IPS-11a (cell line): ENCODE results near the gene COL20A1.
A peak's percentile ranks its signal among the peaks of the same experiment; 100 is the strongest.
"Not testable (repeated sequence)": the region's sequence is repeated elsewhere in the genome, so short reads cannot be mapped to it uniquely, and the experiment has no call there.

Experiments
- H3K4me3 ChIP-seq: one replicate; pipeline ENCODE4 v1.5.1; 2013; ENCODE audit warnings: low read depth, low read length, control low read depth

The COL20A1 gene

GRCh38 chr20:63292904-63293303 is at the start of gene COL20A1:
Gene COL20A1 (plus strand): TSS chr20:63293186. CDS start chr20:63295108, 1,922 bp downstream.
- no peak within 1 kb of the TSS for H3K4me3 ChIP-seq

DNA sequence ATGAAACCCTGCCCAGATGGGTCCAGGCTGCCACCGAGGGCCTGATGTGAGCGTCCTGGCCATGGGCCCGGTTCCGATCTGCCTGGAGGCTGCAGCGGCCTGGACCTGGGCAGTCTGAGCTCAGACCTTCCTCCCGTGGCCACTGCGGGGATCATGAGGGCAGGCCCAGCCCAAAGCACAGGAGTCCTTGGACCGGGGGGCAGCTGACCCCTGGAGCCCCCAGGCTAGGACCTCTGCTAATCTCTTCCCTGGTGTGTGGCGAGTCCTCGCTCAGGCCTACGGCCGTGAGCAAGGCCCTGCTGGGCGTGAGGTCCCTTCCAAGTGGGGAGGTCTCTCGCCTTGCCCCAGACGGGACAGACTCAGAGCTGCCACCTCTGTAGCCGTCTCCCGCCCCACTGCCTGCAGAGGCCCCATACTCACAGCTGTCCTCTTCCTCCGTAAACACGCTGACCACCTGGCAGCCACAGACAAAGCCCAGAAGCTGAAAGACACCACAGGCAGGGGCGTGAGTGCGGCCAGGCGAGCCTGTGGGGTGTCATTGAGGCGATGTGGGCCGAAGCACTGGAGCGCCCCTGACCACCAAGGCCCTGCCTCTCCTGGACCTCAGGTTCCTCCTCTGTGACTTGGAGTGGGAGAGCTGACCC is 49.3 kb upstream of the COL20A1 start:
- H3K4me3 ChIP-seq: no peak overlapping the region

GRCh38 chr20:63244468-63244867 is 48.5 kb upstream of the COL20A1 start:
- no peak overlapping the region for H3K4me3 ChIP-seq

DNA sequence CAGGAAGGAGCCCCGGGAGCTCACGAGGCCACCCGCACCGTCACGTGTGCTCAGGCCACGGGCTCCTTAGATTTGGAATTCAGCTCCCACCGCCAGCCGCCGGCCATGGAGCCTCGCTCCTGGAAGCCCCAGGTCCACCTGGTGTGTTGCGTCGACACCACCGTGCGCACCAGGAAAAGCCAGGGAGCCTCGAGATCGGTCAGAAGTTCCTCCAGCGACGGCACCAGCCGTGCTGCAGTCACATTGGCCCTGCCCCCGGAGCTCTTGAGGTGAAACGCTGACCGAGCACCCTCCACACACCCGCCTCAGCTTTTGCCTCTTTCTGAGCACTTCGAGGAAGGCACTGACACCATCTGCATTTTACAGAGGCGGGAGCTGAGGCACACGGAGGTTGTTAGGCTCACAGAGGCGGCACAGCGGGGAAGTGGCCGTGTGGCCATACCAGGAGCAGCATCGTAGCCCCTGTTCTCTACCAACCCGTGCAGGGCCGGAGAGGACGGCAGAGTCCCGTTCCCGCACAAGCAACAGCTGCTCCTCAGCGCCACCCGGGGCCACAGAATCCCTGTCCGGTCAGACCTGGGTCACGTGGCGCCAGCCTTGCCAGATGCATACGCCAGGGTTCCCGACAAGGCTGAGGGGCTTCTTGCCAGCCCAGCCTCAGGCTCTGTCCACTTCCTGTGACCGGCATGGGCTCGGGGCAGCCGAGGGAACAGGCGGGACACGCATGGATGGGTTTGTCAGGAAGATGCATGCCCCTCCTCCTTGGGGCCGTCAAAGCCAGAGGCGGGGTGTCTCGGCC is 46.3 kb upstream of the COL20A1 start:
- no peak overlapping the region for H3K4me3 ChIP-seq

GRCh38 chr20:63247671-63248228 is 45.2 kb upstream of the COL20A1 start:
- no peak overlapping the region for H3K4me3 ChIP-seq

DNA sequence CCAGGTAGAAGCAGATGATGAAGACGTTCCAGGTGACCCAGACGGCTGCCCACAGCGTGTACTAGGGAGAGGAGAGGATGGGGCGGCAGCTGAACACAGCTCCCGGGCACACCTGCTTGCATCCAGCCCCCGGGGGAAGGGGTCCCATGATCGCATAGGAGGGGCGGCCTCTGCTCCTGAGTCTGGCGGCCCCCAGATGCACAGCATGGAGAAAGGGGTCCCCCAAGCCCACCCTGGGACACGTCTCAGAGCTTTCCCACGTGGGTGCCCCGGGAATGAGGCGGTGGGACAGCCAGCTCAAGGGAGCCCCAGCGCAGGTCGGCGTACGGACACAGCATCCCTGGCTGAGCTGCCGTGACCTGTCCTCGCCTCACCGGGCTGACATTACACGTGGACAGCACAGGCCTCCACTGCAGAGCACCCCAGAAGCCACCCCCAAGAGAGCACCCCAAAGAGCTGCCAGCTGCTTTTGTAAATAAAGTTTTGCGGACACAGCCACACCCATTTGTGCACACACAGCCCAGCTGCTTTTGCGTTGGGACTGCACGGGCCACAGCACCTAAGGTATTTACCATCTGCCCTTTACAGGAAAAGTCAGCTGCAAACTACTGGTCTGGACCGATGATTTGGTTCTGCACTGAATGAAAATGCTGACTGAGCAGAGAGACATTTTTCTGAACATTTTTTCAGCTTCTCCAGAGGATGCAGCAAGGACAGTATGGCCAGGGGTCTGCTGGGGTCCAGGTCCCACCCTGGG is 44.0 kb upstream of the COL20A1 start:
- no peak overlapping the region for H3K4me3 ChIP-seq

- H3K4me3 ChIP-seq: no peak overlapping the region
These were observed 43.1 kb upstream of the COL20A1 start for GRCh38 chr20:63249891-63250290.

DNA sequence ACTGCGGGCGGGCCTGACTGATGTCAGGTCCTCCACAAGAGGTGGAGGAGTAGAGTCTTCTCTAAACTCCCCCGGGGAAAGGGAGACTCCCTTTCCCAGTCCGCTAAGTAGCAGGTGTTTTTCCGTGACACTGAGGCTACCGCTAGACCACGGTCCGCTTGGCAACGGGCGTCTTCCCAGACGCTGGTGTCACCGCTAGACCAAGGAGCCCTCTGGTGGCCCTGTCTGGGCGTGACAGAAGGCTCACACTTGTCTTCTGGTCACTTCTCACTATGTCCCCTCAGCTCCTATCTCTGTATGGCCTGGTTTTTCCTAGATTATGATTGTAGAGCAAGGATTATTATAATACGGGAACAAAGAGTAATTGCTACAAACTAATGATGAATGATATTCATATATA is 41.6 kb upstream of the COL20A1 start:
- H3K4me3 ChIP-seq: not testable (repeated sequence)

- H3K4me3 ChIP-seq: no peak overlapping the region
These were observed 40.7 kb upstream of the COL20A1 start for GRCh38 chr20:63252284-63252711.

DNA sequence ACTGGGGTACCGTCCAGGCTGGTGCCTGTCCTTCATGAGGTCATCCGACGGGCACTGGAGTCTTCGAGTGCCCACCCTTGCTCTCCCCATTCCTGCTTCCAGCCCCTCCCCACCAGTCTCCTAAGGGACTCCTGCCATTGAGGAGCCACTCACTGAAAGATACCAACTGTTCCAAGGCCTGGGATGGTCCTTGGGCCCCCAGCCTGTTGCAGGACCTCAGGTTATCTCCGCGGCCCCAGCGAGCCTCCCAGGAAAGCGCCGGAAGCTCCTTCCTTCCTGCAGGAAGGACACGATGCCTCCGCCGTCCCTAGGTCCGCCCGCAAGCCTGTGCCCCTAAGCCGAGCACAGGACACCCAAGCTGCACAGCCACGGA is 39.9 kb upstream of the COL20A1 start:
- H3K4me3 ChIP-seq: peak overlapping the region; percentile 10

DNA sequence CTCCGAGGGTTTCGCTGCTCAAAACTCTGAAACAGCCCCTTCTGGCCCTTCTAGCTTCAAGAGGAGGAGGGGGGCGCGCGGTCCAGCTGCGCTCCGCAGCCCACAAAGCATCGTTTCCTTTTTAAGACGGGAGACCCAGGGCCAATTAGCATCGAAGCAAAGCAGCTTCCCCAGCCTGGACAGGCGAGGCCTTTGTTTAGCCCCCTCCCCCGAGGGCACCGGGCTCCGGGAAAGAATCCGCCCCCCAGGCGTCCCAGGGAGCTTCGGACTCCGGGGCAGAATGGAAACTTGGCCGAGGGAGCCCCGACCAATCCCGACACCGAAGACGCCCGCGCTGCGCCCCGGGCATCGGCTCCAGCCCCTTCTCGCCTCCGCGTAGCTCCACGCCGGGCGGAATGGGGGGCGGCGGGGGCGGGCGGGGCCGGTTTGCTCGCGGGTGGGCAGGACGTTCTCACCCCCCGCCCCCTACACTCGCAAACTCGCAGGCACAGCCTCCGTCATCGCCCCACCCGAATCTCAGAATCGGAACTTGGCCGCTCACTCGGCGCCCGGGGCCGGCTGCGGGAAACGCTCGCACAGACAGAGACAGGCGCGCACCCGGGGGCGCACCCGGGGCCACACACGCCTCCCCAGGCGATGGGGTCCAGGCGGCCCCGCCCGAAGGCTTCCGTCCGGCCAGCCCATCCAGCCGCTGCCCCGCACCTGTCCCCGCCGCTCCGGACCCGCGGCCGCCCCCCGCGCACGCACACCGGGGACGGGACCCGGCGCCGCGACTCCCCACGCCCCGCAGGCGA is 39.4 kb upstream of the COL20A1 start:
- peak overlapping the region; percentile 35 for H3K4me3 ChIP-seq

DNA sequence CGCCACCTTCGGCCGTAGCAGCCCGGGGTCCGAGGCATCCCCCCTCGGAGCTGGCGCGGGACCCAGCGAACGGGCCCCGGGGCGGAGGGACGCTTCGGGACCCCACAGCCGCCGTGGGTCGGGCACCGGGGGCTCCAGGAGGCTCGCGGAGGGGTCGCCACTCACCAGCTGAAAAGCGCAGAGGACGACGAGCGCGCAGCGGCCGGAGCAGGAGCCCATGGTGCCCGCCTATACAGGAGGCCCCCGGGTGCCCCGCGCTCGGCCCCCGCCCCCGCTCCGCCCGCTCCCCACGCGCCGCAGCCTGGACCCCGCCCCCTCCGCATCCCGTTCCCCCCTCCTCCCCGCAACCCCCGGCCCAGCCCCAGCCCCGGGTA is 38.8 kb upstream of the COL20A1 start, which contains the start of gene NKAIN4:
Gene NKAIN4 (minus strand): TSS at position 232 of the 374 bp plus-strand sequence. CDS start 13 bp downstream, at position 219.
- H3K4me3 ChIP-seq: peak within 1 kb of the TSS; percentile 35

DNA sequence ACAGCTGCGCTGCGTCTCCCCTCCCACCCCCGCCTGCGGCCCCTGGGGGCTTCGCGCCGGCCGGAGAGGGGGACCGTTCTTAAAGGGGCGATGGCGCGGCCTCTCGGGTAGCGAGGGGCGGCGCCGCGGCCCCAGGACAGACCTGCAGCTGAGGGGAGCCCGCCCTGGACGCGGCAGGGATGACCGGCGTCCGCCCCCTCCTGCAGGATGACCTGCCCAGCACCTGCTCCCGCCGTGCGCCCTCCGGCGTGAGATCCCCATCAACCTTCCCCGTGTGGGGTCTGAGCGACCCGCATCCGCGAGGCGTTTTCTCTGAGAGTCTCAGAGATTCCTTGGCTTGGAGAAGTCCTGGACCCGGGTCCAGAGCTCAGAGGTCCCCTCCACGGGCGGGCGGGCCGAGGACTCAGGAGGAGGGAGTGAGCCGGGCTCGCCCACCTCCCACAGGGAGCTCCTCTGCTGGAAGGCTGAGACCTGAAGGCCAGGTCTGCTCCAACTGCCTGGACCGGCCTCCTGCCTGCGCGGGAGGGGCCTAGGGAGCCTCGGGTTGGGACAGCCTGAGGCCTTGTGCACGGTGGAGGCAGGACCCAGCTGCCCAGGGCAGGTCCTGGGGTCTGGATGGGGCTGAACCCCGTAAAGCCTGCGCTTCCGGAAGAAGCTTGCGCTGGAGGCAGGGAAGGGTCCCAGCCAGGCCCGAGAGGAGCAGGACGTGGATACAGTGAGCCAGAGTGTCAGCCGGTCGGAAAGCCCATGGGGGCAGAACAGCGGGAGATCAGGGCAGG is 38.2 kb upstream of the COL20A1 start:
- H3K4me3 ChIP-seq: peak overlapping the region; percentile 24

DNA sequence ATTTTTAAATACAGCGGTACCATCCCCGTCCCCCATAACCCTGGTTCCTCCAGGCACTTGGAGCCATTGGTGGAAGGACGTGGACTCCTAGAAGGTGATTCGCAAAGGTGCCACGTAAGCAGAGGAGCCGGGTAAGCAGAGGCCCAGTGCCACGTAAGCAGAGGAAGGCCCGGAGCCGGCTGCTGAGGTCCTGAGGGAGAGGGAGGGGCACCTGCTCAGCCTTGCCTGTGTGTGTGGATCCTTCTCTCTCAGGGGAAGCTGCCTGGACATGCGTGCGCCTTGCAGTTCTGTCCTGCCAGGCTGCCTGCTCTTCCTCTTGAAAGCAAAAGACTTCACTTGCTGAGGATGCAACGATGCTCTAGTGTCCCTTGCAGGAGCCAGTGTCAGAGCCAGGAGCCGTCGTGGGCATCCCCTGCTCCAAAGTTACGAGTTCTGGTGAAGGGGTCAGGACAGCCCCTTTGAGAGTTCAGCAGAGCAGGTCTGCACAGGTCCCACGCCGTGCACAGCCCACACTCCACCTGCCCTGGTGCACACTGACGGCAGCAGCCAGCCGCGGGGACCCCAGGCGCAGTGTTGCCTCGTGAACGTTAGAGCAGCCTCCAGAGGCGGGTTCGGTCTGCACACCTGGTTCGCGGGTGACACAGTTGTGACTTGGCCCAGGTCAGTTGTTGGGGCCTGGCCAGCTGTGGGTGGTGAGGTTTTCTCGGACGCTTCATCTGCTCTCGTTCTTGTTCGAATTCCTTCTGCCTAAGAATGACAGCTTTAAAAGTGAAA is 36.9 kb upstream of the COL20A1 start:
- no peak overlapping the region for H3K4me3 ChIP-seq

DNA sequence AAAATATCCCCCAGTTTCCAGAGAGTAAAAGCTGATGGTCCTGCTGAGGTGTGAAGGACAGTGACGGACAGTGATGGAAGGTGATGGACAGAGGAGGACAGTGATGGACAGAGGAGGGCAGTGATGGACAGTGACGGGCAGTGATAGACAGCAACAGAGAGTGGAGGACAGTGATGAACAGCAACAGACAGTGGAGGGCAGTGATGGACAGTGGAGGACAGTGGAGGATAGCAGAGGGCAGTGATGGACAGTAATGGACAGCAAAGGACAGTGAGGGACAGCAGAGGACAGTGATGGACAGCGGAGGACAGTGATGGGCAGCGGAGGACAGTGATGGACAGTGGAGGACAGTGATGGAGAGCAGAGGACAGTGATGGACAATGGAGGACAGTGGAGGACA is 36.0 kb upstream of the COL20A1 start:
- H3K4me3 ChIP-seq: no peak overlapping the region

GRCh38 chr20:63257629-63258028 is 35.4 kb upstream of the COL20A1 start:
- no peak overlapping the region for H3K4me3 ChIP-seq

DNA sequence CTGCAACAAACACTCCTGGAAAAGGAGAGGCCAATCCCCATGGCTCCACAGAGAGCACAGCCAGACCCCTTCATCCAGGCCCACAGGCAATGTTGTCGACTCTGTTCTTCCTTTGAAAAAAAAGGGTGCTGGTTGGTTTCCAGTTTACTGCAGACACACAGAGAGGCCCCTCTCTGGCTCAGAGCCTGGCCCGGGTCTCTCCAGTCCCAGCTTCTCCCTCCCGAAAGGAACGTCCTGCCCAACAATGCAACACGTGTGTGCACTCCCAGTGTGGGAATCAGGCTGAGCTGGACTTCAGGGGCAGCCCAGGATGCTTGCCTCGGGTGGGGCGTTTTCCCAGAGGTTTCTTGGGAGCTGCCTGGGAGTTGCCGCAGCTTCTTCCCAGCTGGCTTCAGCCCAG is 34.2 kb upstream of the COL20A1 start:
- H3K4me3 ChIP-seq: no peak overlapping the region

DNA sequence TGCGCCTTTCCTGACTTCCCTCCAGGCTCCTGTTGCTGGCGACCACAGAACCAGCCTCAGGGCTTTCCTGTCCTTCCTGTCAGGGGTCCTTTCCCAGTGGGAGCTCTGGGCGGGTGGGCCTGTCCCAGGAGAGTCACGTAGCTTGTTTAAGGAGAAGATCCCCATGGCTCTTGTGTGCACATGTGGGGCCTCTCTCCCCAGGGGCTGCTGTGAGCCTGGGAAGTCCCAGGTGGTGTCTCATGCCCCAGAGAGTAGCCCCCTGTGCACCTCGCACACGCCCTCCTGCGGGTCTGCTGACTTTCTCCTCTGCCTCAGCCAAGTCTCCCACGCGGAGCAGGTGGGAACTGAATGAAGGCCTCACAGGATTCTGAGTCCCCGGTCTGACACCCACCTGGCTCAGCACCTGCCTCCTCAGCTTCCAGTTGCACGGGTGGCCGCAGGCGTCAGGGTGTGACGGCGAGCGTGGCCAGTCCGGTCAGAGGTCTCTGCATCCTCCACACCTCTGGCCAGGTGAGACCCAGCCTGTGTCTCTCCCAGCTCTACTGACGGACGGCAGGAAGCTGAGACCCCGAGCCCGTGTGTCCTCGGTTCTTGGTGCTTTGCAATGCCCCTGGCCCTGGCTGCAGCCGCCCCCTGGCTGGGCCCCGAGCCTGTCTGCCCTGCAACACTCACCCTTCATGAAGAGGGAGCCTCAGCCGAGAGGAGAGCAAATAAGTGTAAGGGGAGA is 33.1 kb upstream of the COL20A1 start:
- no peak overlapping the region for H3K4me3 ChIP-seq
